K562 (cell line): Measurements from ENCODE around the gene MADCAM1. TPM values are rescaled to one million over a fixed set of nuclear protein-coding genes. Genes with fewer than 3 reads are reported as not detected.

Source experiments
- FOSL1 ChIP-seq: fragments of 200-800 bp; sonication (Bioruptor generic); conservative IDR thresholded peaks from 2 replicates; pipeline ENCODE4 v1.6.1; 2016; ENCODE audit warnings: missing genetic modification characterization, missing compliant biosample characterization
- FOXM1 ChIP-seq, 2 experiments: fragments of 450-650 bp in 1 of 2; sonication (generic) in 1 of 2; formaldehyde crosslinking in 1 of 2; IDR thresholded peaks; 2 replicates each; pipeline versions ENCODE4 v1.6.1 to v1.9.0; 2017 to 2022; ENCODE audit warnings: low read depth in 2 of 2, mild to moderate bottlenecking in 2 of 2, missing genetic modification reagents in 1 of 2, moderate library complexity in 1 of 2
- HLTF ChIP-seq: fragments of 450-650 bp; IDR thresholded peaks from 2 replicates; pipeline ENCODE4 v1.6.1; 2016
- HMG20B ChIP-seq: fragments of 250-450 bp; sonication (Bioruptor Pico); IDR thresholded peaks from 2 replicates; pipeline ENCODE4 v1.5.0; 2021; ENCODE audit warnings: mild to moderate bottlenecking
- IRF1 ChIP-seq: sonication (generic); formaldehyde crosslinking; IDR thresholded peaks from 2 replicates; pipeline ENCODE4 v1.8.0; 2022; ENCODE audit warnings: missing genetic modification reagents, mild to moderate bottlenecking, borderline replicate concordance
- MEF2A ChIP-seq: IDR thresholded peaks from 2 replicates; pipeline ENCODE4 v1.6.1; 2011; ENCODE audit warnings: low read depth, mild to moderate bottlenecking, low read length, moderate library complexity; ENCODE audit not compliant: control insufficient read depth
- MXI1 ChIP-seq: IDR thresholded peaks from 2 replicates; pipeline ENCODE4 v1.6.1; 2011; ENCODE audit warnings: low read depth, mild to moderate bottlenecking, improper control_type of control experiment, low read length
- RBM34 ChIP-seq: fragments of 200-400 bp; formaldehyde crosslinking; IDR thresholded peaks from 2 replicates; pipeline ENCODE4 v1.6.1; 2018; ENCODE audit warnings: low read length, borderline replicate concordance; ENCODE audit not compliant: insufficient read depth
- SMARCB1 ChIP-seq: IDR thresholded peaks from 2 replicates; pipeline ENCODE4 v1.6.1; 2011; ENCODE audit warnings: improper control_type of control experiment, low read depth; ENCODE audit not compliant: insufficient read length
- ZNF778 ChIP-seq: fragments of 450-650 bp; formaldehyde crosslinking; IDR thresholded peaks from 2 replicates; pipeline ENCODE4 v1.4.0; 2020; ENCODE audit warnings: mild to moderate bottlenecking, moderate library complexity
- polyA plus RNA-seq, 8 experiments: library from polyadenylated mRNA; depleted of rRNA in 4 of 8; stranded (reverse) in 5 of 8; unstranded in 3 of 8; fragments of >200 nt; fragmentation: Nextera tagmentation in 2 of 8; fragmentation: Illumina TruSeq in 1 of 8; extraction: Ambion mirVana in 2 of 8; extraction: Trizol in 1 of 8; gene quantifications; 2 replicates each; pipeline versions ENCODE4 v1.2.1 to v1.2.3, GENCODE V29; 2011 to 2014; ENCODE audit warnings: inconsistent platforms in 1 of 8, missing spikeins in 1 of 8
- total RNA-seq, 7 experiments: library from RNA; depleted of rRNA in 6 of 7; stranded (reverse); fragments of >200 nt in 6 of 7; fragmentation: Illumina TruSeq in 2 of 7; extraction: Trizol in 2 of 7; gene quantifications; 2 replicates each; pipeline versions ENCODE4 v1.2.1 to v1.2.3, GENCODE V29; 2011 to 2021; ENCODE audit warnings: low replicate concordance in 1 of 7
- TF ChIP-seq, protein P1 (sequence below): sonication (generic); formaldehyde crosslinking; IDR thresholded peaks from 2 replicates; pipeline ENCODE4 v1.8.1; 2022; ENCODE audit warnings: missing genetic modification reagents
- TF ChIP-seq, protein P2 (sequence below), 2 experiments: fragments of 450-650 bp; IDR thresholded peaks; 2 replicates each; pipeline ENCODE4 v1.6.1; 2016; ENCODE audit warnings: mild to moderate bottlenecking in 2 of 2, borderline replicate concordance in 1 of 2, low read depth in 1 of 2, moderate library complexity in 1 of 2
- TF ChIP-seq, protein P3 (sequence below): fragments of 200-400 bp; formaldehyde crosslinking; IDR thresholded peaks from 2 replicates; pipeline ENCODE4 v1.6.1; 2017; ENCODE audit warnings: mild to moderate bottlenecking, low read depth, low read length, moderate library complexity

Gene MADCAM1
- total and polyA plus RNA-seq, 9 of the 15 experiments (the other 6 are each of a cell fraction or from before 2014, with no cell fraction given): 0.09 to 0.36 (median 0.09) TPM; not detected in 6

DNA sequence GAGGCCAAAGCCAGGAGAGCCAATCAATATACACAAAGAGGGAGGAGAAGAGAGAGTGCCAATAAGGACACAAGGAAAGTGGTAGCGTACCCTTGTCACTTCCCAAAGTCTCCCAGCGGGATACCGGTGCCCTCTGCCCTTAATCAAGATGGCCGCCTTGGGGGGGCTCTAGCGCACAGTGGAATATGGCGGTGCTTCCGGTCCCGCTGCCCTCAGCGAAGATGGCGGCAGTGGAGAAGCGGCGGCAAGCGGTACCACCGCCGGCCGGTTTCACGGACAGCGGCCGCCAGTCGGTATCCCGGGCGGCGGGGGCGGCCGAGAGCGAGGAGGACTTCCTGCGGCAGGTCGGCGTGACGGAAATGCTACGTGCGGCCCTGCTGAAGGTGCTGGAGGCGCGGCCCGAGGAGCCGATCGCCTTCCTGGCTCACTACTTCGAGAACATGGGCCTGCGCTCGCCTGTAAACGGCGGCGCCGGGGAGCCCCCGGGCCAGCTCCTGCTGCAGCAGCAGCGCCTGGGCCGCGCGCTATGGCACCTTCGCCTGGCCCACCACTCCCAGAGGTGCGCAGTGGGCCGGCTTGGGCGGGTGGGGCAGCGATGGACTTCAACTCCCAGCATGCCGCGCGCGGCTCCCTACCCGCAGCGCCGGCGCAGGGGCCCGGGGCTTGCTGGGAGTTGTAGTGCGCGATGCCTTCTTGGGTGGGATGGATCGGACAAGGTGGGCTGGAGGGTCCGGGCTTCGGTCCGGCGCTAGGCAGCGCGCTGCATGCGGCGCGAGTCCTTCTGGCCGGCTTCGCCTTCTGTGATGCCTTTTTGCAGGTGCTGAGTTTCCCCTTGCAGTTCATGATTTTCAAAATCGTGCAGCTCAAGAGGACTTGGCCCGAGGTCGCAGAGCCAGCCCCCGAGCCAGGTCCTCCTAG lies 11.3 kb downstream of the MADCAM1 start, which contains the start of gene TPGS1 (continued):
- TF ChIP-seq FOXM1 (IDR thresholded peaks at IDR 0.05; ENCODE audit: low read depth) (no peak), FOXM1 (CRISPR knock-in tag; IDR thresholded peaks at IDR 0.05; ENCODE audit: low read depth) (no peak), MXI1 (no peak), SMARCB1 (no peak), HMG20B (CRISPR knock-in tag) (no peak), IRF1 (no peak), MEF2A (no peak), RBM34 (no peak), FOSL1 (tag) (no peak; the same call in 1 of the 2 replicates), HLTF (0 out of 2 replicates have a peak, but pooled peaks have one; percentile 22), ZNF778 (no peak)
- TF ChIP-seq, protein P1, sequence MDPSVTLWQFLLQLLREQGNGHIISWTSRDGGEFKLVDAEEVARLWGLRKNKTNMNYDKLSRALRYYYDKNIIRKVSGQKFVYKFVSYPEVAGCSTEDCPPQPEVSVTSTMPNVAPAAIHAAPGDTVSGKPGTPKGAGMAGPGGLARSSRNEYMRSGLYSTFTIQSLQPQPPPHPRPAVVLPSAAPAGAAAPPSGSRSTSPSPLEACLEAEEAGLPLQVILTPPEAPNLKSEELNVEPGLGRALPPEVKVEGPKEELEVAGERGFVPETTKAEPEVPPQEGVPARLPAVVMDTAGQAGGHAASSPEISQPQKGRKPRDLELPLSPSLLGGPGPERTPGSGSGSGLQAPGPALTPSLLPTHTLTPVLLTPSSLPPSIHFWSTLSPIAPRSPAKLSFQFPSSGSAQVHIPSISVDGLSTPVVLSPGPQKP (CRISPR knock-in tag): no peak
- TF ChIP-seq, protein P2, sequence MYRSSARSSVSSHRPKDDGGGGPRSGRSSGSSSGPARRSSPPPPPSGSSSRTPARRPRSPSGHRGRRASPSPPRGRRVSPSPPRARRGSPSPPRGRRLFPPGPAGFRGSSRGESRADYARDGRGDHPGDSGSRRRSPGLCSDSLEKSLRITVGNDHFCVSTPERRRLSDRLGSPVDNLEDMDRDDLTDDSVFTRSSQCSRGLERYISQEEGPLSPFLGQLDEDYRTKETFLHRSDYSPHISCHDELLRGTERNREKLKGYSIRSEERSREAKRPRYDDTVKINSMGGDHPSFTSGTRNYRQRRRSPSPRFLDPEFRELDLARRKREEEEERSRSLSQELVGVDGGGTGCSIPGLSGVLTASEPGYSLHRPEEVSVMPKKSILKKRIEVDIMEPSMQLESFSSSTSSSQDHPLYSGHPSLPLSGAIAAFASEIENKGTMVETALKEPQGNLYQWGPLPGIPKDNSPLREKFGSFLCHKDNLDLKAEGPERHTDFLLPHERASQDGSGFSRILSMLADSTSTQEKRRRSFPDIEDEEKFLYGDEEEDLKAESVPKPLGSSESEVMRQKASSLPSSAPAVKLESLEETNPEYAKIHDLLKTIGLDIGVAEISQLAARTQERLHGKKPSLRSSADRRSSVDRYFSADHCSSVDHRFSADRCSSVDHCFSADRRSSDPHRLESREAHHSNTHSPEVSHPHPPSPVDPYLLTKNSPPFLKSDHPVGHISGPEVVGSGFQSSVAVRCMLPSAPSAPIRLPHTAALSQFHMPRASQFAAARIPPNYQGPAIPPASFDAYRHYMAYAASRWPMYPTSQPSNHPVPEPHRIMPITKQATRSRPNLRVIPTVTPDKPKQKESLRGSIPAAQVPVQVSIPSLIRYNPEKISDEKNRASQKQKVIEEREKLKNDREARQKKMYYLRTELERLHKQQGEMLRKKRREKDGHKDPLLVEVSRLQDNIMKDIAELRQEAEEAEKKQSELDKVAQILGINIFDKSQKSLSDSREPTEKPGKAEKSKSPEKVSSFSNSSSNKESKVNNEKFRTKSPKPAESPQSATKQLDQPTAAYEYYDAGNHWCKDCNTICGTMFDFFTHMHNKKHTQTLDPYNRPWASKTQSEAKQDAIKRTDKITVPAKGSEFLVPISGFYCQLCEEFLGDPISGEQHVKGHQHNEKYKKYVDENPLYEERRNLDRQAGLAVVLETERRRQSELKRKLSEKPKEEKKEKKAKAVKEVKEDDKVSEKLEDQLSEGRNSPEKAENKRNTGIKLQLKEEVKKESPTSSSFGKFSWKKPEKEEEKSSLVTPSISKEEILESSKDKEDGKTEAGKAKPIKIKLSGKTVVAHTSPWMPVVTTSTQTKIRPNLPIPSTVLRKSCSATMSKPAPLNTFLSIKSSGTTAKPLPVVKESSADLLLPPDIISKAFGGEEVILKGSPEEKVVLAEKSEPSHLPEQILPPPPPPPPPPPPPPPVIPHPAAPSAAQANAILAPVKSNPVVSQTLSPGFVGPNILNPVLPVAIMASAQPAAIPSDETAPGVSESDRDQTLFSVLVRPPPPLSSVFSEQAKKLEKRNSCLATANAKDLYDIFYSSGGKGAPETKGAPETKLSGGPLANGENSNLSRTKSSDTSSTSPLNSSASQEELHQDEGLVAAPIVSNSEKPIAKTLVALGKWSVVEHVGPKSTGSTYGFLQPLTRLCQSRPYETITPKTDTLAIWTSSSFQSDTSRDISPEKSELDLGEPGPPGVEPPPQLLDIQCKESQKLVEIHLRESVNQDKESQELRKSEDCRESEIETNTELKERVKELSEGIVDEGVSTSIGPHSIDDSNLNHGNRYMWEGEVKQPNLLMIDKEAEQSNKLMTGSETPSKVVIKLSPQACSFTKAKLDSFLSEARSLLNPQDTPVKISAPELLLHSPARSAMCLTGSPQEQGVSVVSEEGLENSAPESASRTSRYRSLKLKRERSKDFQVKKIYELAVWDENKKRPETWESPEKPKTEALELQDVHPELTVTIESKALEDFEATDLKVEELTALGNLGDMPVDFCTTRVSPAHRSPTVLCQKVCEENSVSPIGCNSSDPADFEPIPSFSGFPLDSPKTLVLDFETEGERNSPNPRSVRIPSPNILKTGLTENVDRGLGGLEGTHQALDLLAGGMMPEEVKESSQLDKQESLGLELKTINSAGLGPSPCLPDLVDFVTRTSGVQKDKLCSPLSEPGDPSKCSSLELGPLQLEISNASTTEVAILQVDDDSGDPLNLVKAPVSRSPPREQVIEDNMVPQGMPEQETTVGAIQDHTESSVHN (IDR thresholded peaks at IDR 0.05; ENCODE audit: borderline replicate concordance in 1 of 2, low read depth in 1 of 2): no peak
- TF ChIP-seq, protein P3, sequence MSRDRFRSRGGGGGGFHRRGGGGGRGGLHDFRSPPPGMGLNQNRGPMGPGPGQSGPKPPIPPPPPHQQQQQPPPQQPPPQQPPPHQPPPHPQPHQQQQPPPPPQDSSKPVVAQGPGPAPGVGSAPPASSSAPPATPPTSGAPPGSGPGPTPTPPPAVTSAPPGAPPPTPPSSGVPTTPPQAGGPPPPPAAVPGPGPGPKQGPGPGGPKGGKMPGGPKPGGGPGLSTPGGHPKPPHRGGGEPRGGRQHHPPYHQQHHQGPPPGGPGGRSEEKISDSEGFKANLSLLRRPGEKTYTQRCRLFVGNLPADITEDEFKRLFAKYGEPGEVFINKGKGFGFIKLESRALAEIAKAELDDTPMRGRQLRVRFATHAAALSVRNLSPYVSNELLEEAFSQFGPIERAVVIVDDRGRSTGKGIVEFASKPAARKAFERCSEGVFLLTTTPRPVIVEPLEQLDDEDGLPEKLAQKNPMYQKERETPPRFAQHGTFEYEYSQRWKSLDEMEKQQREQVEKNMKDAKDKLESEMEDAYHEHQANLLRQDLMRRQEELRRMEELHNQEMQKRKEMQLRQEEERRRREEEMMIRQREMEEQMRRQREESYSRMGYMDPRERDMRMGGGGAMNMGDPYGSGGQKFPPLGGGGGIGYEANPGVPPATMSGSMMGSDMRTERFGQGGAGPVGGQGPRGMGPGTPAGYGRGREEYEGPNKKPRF: no peak
